Lower leg skin (tissue), 4 donors: ENCODE results near the gene CEP85. TPM values are rescaled to one million over a fixed set of nuclear protein-coding genes. Genes with fewer than 3 reads are reported as not detected.
A peak's percentile ranks its signal among the peaks of the same experiment; 100 is the strongest.
"Not testable (repeated sequence)": the region's sequence is repeated elsewhere in the genome, so short reads cannot be mapped to it uniquely, and the experiment has no call there.

Experiments
- DNase-seq, 2 donors: peaks; one replicate each; pipeline ENCODE4 v3.0.0-alpha.2; 2019; ENCODE audit warnings: low spot score in 2 of 2
- H3K4me3 ChIP-seq: fragments of 200-600 bp; sonication (generic); 2 replicates; pipeline ENCODE4 v1.5.1; 2017; ENCODE audit warnings: mild to moderate bottlenecking, low read depth; ENCODE audit not compliant: poor library complexity, severe bottlenecking
- POLR2A ChIP-seq, 2 donors: fragments of 450-650 bp; IDR thresholded peaks; one replicate each; pipeline ENCODE4 v1.6.1; 2016 to 2017; ENCODE audit warnings: antibody characterized with exemption in 2 of 2, mild to moderate bottlenecking in 1 of 2, moderate library complexity in 1 of 2
- WGBS, 2 donors: methylation state at CpG; one replicate each; pipeline ENCODE4 v1.1.5; 2018; 5-methylcytosine and 5-hydroxymethylcytosine counted together
- intact Hi-C: fragments of 100-400 bp; cut with DNase I; formaldehyde crosslinking; loops from one replicate; pipeline ENCODE4 v1.15.0; 2023; ENCODE audit warnings: low total_unique reads
- total RNA-seq, 4 donors: library from RNA; depleted of rRNA; stranded (reverse); fragments of >200 nt; gene quantifications; one replicate each; pipeline ENCODE4 v1.1.0, GENCODE V29; 2016
- TF ChIP-seq, protein P1 (sequence below), 3 donors: fragments of 450-650 bp; IDR thresholded peaks; one replicate each; pipeline ENCODE4 v1.5.1; 2016; ENCODE audit warnings: antibody characterized with exemption in 3 of 3, mild to moderate bottlenecking in 3 of 3, moderate library complexity in 2 of 3

Gene CEP85
- total RNA-seq, 4 donors from 2014 or later = 13.0 to 17.2 (median 14.1) TPM

DNA sequence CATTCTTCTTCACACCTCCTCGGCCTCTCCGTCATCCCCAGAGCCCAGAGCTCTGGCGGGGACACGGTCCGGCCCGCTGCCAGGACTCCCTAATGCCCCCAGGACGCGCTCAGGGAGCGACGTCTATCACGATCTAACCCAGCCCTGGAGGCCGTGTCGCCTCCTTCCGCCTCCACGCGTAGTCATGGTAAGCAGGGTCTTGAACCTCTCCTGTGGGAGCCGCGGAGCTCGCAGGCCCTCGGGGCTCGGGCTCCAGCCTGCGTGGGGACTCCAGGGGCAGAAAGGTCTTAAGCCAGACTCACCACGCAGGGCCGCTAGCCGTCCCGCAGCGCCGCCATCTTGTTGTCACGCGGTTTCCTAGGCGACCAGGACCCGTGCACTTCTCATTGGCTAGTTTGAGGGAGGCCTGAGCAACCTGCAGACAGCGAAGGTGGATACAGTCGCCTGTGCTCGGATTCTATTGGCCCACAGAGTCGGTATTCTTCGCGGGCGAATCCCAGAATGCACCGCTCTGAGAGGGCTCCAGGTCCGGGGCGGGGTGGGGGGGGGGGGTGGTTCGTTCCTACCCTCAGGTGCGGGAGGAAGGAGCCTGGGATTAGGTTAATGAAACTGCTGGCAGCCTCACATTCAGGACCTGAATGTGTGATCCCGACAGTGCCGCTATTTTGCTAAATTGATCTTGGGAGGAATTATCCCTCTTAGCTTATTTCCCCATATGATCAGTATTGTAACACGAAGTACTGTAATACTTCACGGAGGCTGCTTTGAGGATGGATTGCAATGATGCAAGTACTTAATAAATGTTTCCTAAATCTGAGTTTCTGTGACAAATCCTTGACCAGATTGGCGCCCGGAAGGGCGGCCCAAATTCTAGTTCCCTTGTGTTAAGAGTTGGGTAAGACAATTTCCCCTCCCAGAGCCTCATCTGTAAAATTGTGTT, 72.6 kb downstream of the CEP85 start, which contains the start of gene UBXN11:
Gene UBXN11, minus strand, starts transcription at position 347 of the 940 bp plus-strand sequence. CDS start 3,753 bp downstream, outside the sequence.
- WGBS, 2 donors = 2 to 3% methylated on average over 31 to 33 of the region's 51 CpGs
- no peak for TF ChIP-seq POLR2A (IDR thresholded peaks at IDR 0.05)
- TF ChIP-seq, protein P1, sequence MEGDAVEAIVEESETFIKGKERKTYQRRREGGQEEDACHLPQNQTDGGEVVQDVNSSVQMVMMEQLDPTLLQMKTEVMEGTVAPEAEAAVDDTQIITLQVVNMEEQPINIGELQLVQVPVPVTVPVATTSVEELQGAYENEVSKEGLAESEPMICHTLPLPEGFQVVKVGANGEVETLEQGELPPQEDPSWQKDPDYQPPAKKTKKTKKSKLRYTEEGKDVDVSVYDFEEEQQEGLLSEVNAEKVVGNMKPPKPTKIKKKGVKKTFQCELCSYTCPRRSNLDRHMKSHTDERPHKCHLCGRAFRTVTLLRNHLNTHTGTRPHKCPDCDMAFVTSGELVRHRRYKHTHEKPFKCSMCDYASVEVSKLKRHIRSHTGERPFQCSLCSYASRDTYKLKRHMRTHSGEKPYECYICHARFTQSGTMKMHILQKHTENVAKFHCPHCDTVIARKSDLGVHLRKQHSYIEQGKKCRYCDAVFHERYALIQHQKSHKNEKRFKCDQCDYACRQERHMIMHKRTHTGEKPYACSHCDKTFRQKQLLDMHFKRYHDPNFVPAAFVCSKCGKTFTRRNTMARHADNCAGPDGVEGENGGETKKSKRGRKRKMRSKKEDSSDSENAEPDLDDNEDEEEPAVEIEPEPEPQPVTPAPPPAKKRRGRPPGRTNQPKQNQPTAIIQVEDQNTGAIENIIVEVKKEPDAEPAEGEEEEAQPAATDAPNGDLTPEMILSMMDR (IDR thresholded peaks at IDR 0.05) = no peak
- peak within 1 kb of the TSS; percentile 68 for H3K4me3 ChIP-seq
- intact Hi-C loops = no loop called here
- peak; percentile 90 to 96 for DNase-seq

DNA sequence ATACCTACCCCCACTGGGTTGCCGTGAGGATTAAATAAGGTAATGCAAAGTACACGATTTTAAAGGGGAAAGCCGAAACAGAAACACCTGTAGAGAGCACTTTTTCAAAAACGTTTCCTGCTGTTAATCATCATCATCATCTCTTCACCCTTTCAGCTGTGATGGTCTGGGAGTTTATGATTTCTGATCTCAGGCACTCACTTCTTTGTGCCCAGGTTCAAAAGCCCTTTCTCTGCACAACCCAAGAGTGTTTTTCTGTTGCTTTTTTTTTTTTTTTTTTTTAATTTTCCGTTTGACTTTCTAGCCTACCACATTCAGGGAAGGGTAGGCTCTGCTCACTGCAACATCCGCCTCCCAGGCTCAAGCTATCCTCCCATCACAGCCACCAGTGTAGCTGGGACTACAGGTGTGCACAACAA, 73.4 kb downstream of the CEP85 start:
- no peak for TF ChIP-seq POLR2A (IDR thresholded peaks at IDR 0.05)
- TF ChIP-seq, protein P1 (IDR thresholded peaks at IDR 0.05) = no peak
- WGBS, 2 donors = 32 to 47% methylated on average over 6 of the region's 6 CpGs
- no peak for DNase-seq
- intact Hi-C loops = no loop called here
- H3K4me3 ChIP-seq = no peak overlapping the region

DNA sequence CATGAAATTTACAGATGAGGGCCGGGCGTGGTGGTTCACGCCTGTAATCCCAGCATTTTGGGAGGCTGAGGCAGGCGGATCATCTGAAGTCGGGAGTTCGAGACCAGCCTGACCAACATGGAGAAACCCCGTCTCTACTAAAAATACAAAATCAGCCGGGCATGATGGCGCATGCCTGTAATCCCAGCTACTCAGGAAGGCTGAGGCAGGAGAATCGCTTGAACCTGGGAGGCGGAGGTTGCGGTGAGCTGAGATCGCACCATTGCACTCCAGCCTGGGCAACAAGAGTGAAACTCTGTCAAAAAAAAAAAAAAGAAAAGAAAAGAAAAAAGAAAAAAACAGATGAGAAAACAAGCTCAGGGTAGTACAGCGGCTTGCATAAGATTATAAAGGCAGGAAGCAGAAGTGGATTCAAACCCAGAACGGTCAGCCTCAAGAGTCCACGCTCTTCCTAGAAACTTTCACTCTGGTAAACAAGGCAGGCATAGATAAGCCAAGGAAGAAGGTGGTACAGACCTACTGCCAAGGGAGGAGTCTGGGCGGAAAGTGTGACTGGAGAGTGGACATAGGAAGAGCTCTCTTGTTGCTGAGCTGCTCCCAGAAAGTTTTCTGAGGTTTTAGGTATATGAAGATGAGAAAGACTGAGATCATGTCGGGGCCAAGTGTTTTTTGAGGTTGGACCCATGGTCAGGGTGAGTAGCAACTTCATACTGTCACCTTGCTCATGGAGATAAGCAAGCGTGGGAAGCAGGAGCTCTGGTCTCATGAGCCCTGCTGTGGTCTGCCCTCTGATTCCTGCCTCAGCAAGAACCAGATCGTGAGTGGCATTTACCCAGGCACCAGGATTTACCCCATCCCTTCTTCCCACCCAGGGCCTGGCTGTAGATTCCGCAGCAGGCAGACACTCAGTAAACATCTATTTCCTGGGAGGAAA, 74.2 kb downstream of the CEP85 start:
- DNase-seq, H3K4me3 ChIP-seq, intact Hi-C loops: not testable (repeated sequence)
- 85 to 89% methylated on average over 21 of the region's 21 CpGs for WGBS, 2 donors

DNA sequence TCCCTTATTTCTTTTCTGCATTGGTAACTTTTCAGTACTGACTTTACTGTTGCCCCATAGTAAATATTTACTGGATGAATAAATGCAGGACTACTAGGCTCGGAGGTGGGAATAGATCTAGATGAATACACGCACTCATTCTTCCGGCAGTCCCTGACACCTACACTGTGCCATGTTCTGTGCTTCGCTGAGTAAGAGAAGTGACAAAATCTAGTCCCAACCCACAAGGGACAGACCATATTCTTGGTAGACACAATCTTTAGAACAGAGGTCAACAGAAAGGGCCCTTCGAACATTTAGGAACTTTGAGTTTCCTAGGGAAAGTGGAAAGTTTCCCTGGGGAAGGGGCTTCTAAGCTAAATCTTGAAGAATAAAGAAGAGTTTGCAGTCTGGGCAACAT, 80.5 kb downstream of the CEP85 start:
- WGBS, 2 donors = 90 to 92% methylated on average over 5 of the region's 5 CpGs
- DNase-seq = no peak
- no peak overlapping the region for H3K4me3 ChIP-seq
- intact Hi-C loops = no loop called here
- TF ChIP-seq, protein P1 (IDR thresholded peaks at IDR 0.05) = no peak
- TF ChIP-seq POLR2A (IDR thresholded peaks at IDR 0.05) = no peak

DNA sequence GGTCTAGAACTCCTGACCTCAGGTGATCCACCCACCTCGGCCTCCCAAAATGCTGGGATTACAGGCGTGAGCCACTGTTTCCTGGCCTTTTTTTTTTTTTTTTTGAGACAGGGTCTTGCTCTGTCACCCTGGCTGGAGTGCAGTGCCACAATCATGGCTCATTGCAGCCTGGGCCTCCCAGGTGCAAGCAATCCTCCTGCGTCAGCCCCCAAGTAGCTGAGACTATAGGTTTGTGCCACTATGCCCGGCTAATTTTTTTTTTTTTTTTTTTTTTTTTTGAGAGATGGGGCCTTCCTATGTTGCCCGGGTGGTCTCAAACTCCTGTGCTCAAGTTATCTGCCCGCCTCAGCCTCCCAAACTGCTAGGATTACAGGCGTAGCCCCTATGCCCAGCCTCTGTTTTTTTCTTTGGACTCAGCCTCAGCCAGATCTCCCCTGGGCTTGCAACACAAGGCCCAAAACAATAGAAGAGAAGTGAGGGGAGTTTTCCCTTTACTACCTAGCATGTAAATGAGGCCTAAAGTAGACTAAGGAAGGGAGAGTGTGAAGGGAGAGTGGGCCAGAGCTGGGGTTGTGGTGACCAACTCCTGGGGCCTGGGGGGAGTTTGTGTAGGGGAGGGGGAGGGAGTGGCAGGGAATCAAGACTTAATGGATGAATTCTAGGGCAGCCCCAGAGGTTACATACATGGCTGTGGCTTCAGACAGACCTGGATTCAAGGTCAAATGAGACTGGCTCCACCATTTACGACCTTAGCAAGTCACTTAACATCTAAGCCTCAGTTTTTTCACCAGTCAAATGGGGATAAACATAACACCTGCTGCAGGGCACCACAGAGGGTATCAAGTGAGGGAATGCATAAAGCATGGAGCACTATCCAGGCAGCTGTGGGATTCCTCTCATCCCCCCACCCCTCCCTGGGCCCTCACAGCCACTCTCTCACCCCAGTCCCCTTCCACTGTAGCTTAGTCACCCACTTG, 82.2 kb downstream of the CEP85 start:
- H3K4me3 ChIP-seq = no peak overlapping the region
- intact Hi-C loops = no loop called here
- TF ChIP-seq, protein P1 (IDR thresholded peaks at IDR 0.05) = no peak
- TF ChIP-seq POLR2A (IDR thresholded peaks at IDR 0.05) = no peak
- WGBS, 2 donors = 88 to 94% methylated on average over 8 of the region's 8 CpGs
- DNase-seq = no peak
